ENCODE results near the gene MBTD1.
"Not testable (repeated sequence)": the region's sequence is repeated elsewhere in the genome, so short reads cannot be mapped to it uniquely, and the experiment has no call there.

MBTD1 gene

GRCh38 chr17:51191895-51192294 lies 68.0 kb downstream of the MBTD1 start:
- in situ Hi-C loops (cut with HindIII; ENCODE audit: low sequenced_read_pairs): loop anchor here (25.0 kb wide), 1 partner anchor 155 kb away; no protein-coding TSS in a partner anchor

- in situ Hi-C loops (cut with HindIII; ENCODE audit: low sequenced_read_pairs): loop anchor here (25.0 kb wide), 1 partner anchor 152 kb away; no protein-coding TSS in a partner anchor
Observed at GRCh38 chr17:51189628-51190027, 70.2 kb downstream of the MBTD1 start.

GRCh38 chr17:51189162-51189561 lies 70.7 kb downstream of the MBTD1 start:
- in situ Hi-C loops (cut with HindIII; ENCODE audit: low sequenced_read_pairs): loop anchor here (25.0 kb wide), 1 partner anchor 152 kb away; no protein-coding TSS in a partner anchor

- in situ Hi-C loops (cut with HindIII; ENCODE audit: low sequenced_read_pairs): loop anchor here (25.0 kb wide), 1 partner anchor 151 kb away; no protein-coding TSS in a partner anchor
Observed at GRCh38 chr17:51188271-51188833, 71.5 kb downstream of the MBTD1 start.

GRCh38 chr17:51185763-51186332 lies 74.0 kb downstream of the MBTD1 start:
- in situ Hi-C loops (cut with HindIII; ENCODE audit: low sequenced_read_pairs): loop anchor here (25.0 kb wide), 1 partner anchor 149 kb away; no protein-coding TSS in a partner anchor

- in situ Hi-C loops (cut with HindIII; ENCODE audit: low sequenced_read_pairs): loop anchor here (25.0 kb wide), 1 partner anchor 147 kb away; no protein-coding TSS in a partner anchor
Observed at GRCh38 chr17:51184124-51184523, 75.7 kb downstream of the MBTD1 start.

- in situ Hi-C loops (cut with HindIII; ENCODE audit: low sequenced_read_pairs): loop anchor here (25.0 kb wide), 1 partner anchor 143 kb away; no protein-coding TSS in a partner anchor
Observed at GRCh38 chr17:51180486-51180885, 79.4 kb downstream of the MBTD1 start.

- in situ Hi-C loops (cut with HindIII; ENCODE audit: low sequenced_read_pairs): not testable (repeated sequence)
Observed at GRCh38 chr17:51172030-51172429, 87.8 kb downstream of the MBTD1 start.

GRCh38 chr17:51170736-51171135 lies 89.1 kb downstream of the MBTD1 start:
- in situ Hi-C loops (cut with HindIII; ENCODE audit: low sequenced_read_pairs): no loop called here

GRCh38 chr17:51169340-51169739 lies 90.5 kb downstream of the MBTD1 start:
- in situ Hi-C loops (cut with HindIII; ENCODE audit: low sequenced_read_pairs): no loop called here

- in situ Hi-C loops (cut with HindIII; ENCODE audit: low sequenced_read_pairs): no loop called here
Observed at GRCh38 chr17:51166987-51167931, 92.6 kb downstream of the MBTD1 start.

GRCh38 chr17:51166198-51166986 lies 93.5 kb downstream of the MBTD1 start, which contains the start of gene NME2:
Gene NME2, plus strand, starts transcription at chr17:51166411. Its CDS starts 420 bp downstream, at chr17:51166831.
- in situ Hi-C loops (cut with HindIII; ENCODE audit: low sequenced_read_pairs): no loop called here

GRCh38 chr17:51165680-51166197 lies 94.1 kb downstream of the MBTD1 start:
- in situ Hi-C loops (cut with HindIII; ENCODE audit: low sequenced_read_pairs): no loop called here

GRCh38 chr17:51164911-51165679 lies 94.8 kb downstream of the MBTD1 start:
- in situ Hi-C loops (cut with HindIII; ENCODE audit: low sequenced_read_pairs): no loop called here

GRCh38 chr17:51161541-51161940 lies 98.3 kb downstream of the MBTD1 start:
- in situ Hi-C loops (cut with HindIII; ENCODE audit: low sequenced_read_pairs): no loop called here

- in situ Hi-C loops (cut with HindIII; ENCODE audit: low sequenced_read_pairs): no loop called here
Observed at GRCh38 chr17:51159604-51160003, 100.2 kb downstream of the MBTD1 start.

GRCh38 chr17:51155416-51155815 lies 104.4 kb downstream of the MBTD1 start:
- in situ Hi-C loops (cut with HindIII; ENCODE audit: low sequenced_read_pairs): no loop called here

GRCh38 chr17:51154176-51154575 lies 105.7 kb downstream of the MBTD1 start:
- in situ Hi-C loops (cut with HindIII; ENCODE audit: low sequenced_read_pairs): no loop called here

All from endothelial cell of hepatic sinusoid (primary cell).